ENCODE measurements around the gene MCF2L2. TPM values are rescaled to one million over a fixed set of nuclear protein-coding genes. Genes with fewer than 3 reads are reported as not detected.

Gene MCF2L2
- polyA plus RNA-seq, 1 donor from 2014 or later: 9.3 TPM

DNA sequence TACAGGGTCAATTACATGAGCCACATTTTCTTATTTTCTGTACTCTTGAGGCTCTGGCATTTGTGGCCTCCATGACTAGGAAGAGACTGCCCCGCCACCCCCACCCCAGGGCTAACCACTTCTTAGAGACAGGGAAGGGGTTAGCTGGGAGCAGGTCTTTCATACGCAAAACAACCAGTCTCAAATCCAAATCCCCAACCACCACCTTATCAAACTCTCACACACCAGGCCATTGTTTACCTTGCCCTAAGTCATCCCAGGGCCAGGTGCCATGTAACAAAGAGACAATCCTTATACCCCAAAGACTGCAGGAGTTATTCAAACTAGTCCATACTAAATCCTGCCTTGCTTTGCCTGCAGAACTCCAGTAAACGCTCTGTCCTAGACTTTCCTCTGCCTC is 97.5 kb downstream of the MCF2L2 start:
- no peaks in the 10 kb centered on the region for H3K36me3 ChIP-seq (ENCODE audit: insufficient read depth, low read length)
- no peaks in the 10 kb centered on the region for H4K20me1 ChIP-seq (ENCODE audit: insufficient read depth)
- no peaks in the 10 kb centered on the region for H3K9me3 ChIP-seq (ENCODE audit: low read length)
- H3F3A ChIP-seq (ENCODE audit: insufficient read depth, low read length, poor library complexity, severe bottlenecking): no peaks in the 10 kb centered on the region
- no peak overlapping the region for H2AFZ ChIP-seq (ENCODE audit: low read depth, low read length)
- H3K27me3 ChIP-seq (ENCODE audit: insufficient read depth, low read depth, low read length): no peaks in the 10 kb centered on the region
- no peaks in the 10 kb centered on the region for H3K9me2 ChIP-seq (ENCODE audit: insufficient read depth, low read length)
- no peak overlapping the region for H3K4me3 ChIP-seq (ENCODE audit: low read length)
- no peaks in the 10 kb centered on the region for H3K79me2 ChIP-seq (replicated peaks; ENCODE audit: insufficient read depth, low read length)
- TF ChIP-seq SMC3 (conservative IDR thresholded peaks at IDR 0.05; ENCODE audit: poor library complexity) (no peak), EP300 (conservative IDR thresholded peaks at IDR 0.05; ENCODE audit: poor library complexity, severe bottlenecking) (no peak), MXI1 (conservative IDR thresholded peaks at IDR 0.05; ENCODE audit: poor library complexity, severe bottlenecking) (no peak), EZH2 (IDR thresholded peaks at IDR 0.05; ENCODE audit: borderline replicate concordance, insufficient read depth, low read length, poor library complexity, severe bottlenecking) (no peak), RAD21 (conservative IDR thresholded peaks at IDR 0.05) (no peak), TAF1 (IDR thresholded peaks at IDR 0.05; ENCODE audit: low read depth) (no peak), POLR2AphosphoS5 (IDR thresholded peaks at IDR 0.05) (no peak)
- TF ChIP-seq, protein P1, sequence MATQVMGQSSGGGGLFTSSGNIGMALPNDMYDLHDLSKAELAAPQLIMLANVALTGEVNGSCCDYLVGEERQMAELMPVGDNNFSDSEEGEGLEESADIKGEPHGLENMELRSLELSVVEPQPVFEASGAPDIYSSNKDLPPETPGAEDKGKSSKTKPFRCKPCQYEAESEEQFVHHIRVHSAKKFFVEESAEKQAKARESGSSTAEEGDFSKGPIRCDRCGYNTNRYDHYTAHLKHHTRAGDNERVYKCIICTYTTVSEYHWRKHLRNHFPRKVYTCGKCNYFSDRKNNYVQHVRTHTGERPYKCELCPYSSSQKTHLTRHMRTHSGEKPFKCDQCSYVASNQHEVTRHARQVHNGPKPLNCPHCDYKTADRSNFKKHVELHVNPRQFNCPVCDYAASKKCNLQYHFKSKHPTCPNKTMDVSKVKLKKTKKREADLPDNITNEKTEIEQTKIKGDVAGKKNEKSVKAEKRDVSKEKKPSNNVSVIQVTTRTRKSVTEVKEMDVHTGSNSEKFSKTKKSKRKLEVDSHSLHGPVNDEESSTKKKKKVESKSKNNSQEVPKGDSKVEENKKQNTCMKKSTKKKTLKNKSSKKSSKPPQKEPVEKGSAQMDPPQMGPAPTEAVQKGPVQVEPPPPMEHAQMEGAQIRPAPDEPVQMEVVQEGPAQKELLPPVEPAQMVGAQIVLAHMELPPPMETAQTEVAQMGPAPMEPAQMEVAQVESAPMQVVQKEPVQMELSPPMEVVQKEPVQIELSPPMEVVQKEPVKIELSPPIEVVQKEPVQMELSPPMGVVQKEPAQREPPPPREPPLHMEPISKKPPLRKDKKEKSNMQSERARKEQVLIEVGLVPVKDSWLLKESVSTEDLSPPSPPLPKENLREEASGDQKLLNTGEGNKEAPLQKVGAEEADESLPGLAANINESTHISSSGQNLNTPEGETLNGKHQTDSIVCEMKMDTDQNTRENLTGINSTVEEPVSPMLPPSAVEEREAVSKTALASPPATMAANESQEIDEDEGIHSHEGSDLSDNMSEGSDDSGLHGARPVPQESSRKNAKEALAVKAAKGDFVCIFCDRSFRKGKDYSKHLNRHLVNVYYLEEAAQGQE (IDR thresholded peaks at IDR 0.05; ENCODE audit: borderline replicate concordance): no peak
- TF ChIP-seq, protein P2, sequence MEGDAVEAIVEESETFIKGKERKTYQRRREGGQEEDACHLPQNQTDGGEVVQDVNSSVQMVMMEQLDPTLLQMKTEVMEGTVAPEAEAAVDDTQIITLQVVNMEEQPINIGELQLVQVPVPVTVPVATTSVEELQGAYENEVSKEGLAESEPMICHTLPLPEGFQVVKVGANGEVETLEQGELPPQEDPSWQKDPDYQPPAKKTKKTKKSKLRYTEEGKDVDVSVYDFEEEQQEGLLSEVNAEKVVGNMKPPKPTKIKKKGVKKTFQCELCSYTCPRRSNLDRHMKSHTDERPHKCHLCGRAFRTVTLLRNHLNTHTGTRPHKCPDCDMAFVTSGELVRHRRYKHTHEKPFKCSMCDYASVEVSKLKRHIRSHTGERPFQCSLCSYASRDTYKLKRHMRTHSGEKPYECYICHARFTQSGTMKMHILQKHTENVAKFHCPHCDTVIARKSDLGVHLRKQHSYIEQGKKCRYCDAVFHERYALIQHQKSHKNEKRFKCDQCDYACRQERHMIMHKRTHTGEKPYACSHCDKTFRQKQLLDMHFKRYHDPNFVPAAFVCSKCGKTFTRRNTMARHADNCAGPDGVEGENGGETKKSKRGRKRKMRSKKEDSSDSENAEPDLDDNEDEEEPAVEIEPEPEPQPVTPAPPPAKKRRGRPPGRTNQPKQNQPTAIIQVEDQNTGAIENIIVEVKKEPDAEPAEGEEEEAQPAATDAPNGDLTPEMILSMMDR (IDR thresholded peaks at IDR 0.05; ENCODE audit: poor library complexity, severe bottlenecking): no peak
- no peak overlapping the region for H3K9ac ChIP-seq (ENCODE audit: low read length)
- no peak overlapping the region for H3K27ac ChIP-seq (ENCODE audit: low read length)
- H3K4me2 ChIP-seq (ENCODE audit: low read length): no peak overlapping the region

DNA sequence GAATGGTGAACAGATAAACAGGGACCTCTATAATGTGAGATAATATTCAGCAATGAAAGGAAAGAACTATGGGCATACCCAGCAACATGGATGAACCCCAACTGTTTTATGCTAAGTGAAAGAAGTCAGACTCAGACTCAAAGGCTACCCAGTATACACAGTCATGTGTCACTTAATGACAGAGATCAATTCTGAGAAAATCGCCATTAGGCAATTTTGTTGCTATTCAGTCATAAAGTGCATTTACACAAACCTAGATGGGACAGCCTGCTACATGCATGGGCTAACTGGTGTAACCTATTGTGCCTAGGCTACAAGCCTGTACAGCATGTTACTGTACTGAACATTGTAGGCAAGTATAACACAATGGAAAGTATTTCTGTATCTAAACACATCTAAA is 98.9 kb downstream of the MCF2L2 start:
- Histone ChIP-seq H3K4me2 (ENCODE audit: low read length) (no peak overlapping the region), H3K4me3 (ENCODE audit: low read length) (no peak overlapping the region), H2AFZ (ENCODE audit: low read depth, low read length) (no peak overlapping the region), H3F3A (ENCODE audit: insufficient read depth, low read length, poor library complexity, severe bottlenecking) (no peaks in the 10 kb centered on the region), H3K9ac (ENCODE audit: low read length) (no peak overlapping the region), H3K9me3 (ENCODE audit: low read length) (no peaks in the 10 kb centered on the region), H3K9me2 (ENCODE audit: insufficient read depth, low read length) (no peaks in the 10 kb centered on the region), H3K36me3 (ENCODE audit: insufficient read depth, low read length) (no peaks in the 10 kb centered on the region), H3K79me2 (replicated peaks; ENCODE audit: insufficient read depth, low read length) (no peaks in the 10 kb centered on the region), H4K20me1 (ENCODE audit: insufficient read depth) (no peaks in the 10 kb centered on the region), H3K27me3 (ENCODE audit: insufficient read depth, low read depth, low read length) (no peaks in the 10 kb centered on the region), H3K27ac (ENCODE audit: low read length) (no peak overlapping the region)
- TF ChIP-seq POLR2AphosphoS5 (IDR thresholded peaks at IDR 0.05) (no peak), SMC3 (conservative IDR thresholded peaks at IDR 0.05; ENCODE audit: poor library complexity) (no peak), TAF1 (IDR thresholded peaks at IDR 0.05; ENCODE audit: low read depth) (no peak), EZH2 (IDR thresholded peaks at IDR 0.05; ENCODE audit: borderline replicate concordance, insufficient read depth, low read length, poor library complexity, severe bottlenecking) (no peak), RAD21 (conservative IDR thresholded peaks at IDR 0.05) (no peak), MXI1 (conservative IDR thresholded peaks at IDR 0.05; ENCODE audit: poor library complexity, severe bottlenecking) (no peak), EP300 (conservative IDR thresholded peaks at IDR 0.05; ENCODE audit: poor library complexity, severe bottlenecking) (no peak)
- TF ChIP-seq, protein P1 (IDR thresholded peaks at IDR 0.05; ENCODE audit: borderline replicate concordance): no peak
- TF ChIP-seq, protein P2 (IDR thresholded peaks at IDR 0.05; ENCODE audit: poor library complexity, severe bottlenecking): no peak
